SK-N-SH (cell line): ENCODE results near the gene GAGE10. TPM values are rescaled to one million over a fixed set of nuclear protein-coding genes. Genes with fewer than 3 reads are reported as not detected.

ENCODE experiments used
- CTCF ChIA-PET: fragments of 300-600, 350-600 bp; formaldehyde crosslinking; extraction: SDS; loops from one replicate; lab custom pipeline; 2021; lab: Yijun Ruan, JAX
- POLR2A ChIA-PET: fragments of 350-600 bp; sonication (Branson Sonifier 250); formaldehyde crosslinking; extraction: SDS; loops from one replicate; lab custom pipeline; 2020; ENCODE audit warnings: antibody characterized with exemption, inconsistent platforms; lab: Yijun Ruan, JAX
- DNase-seq: peaks from one replicate; pipeline ENCODE4 v3.0.0; 2012
- H2AFZ ChIP-seq: fragments of 200-600 bp; sonication (generic); 2 replicates; pipeline ENCODE4 v1.8.1; 2016; ENCODE audit warnings: antibody characterized with exemption, mild to moderate bottlenecking, low read depth
- H3F3A ChIP-seq: fragments of 200-600 bp; sonication (generic); replicated peaks from 2 replicates; pipeline ENCODE3; 2016; ENCODE audit warnings: antibody characterized with exemption, mild to moderate bottlenecking; ENCODE audit not compliant: insufficient read depth
- H3K27ac ChIP-seq, 2 experiments: fragments of 200-500 bp in 1 of 2; fragments of 200-600 bp in 1 of 2; sonication (Bioruptor generic) in 1 of 2; sonication (generic), shearing (Covaris generic) in 1 of 2; 2 replicates each; pipeline versions ENCODE4 v1.5.1 to v1.6.1; 2014 to 2016; ENCODE audit warnings: low read depth in 2 of 2, inconsistent platforms in 1 of 2, low read length in 1 of 2, mild to moderate bottlenecking in 1 of 2, mixed read lengths in 1 of 2
- H3K27me3 ChIP-seq: fragments of 200-600 bp; sonication (generic), shearing (Covaris generic); 2 replicates; pipeline ENCODE4 v1.6.1; 2016; ENCODE audit warnings: mixed run types; ENCODE audit not compliant: insufficient read depth
- H3K36me3 ChIP-seq, 2 experiments: fragments of 200-500 bp in 1 of 2; fragments of 200-600 bp in 1 of 2; sonication (Bioruptor generic) in 1 of 2; sonication (generic) in 1 of 2; replicated peaks in 1 of 2; 2 replicates each; pipeline versions ENCODE3 to v1.5.1; 2014 to 2016; ENCODE audit warnings: low read length in 1 of 2, mild to moderate bottlenecking in 1 of 2; ENCODE audit not compliant: insufficient read depth in 2 of 2, control insufficient read depth in 1 of 2
- H3K4me1 ChIP-seq, 2 experiments: fragments of 200-500 bp in 1 of 2; fragments of 200-600 bp in 1 of 2; sonication (Bioruptor generic) in 1 of 2; sonication (generic), shearing (Covaris generic) in 1 of 2; 2 replicates each; pipeline versions ENCODE4 v1.5.1 to v1.6.1; 2014 to 2016; ENCODE audit warnings: low read depth in 1 of 2, low read length in 1 of 2, mixed run types in 1 of 2; ENCODE audit not compliant: insufficient read depth in 2 of 2, control insufficient read depth in 1 of 2
- H3K4me2 ChIP-seq: fragments of 200-600 bp; sonication (generic), shearing (Covaris generic); 2 replicates; pipeline ENCODE4 v1.6.1; 2017; ENCODE audit warnings: mixed run types
- H3K4me3 ChIP-seq, 2 experiments: fragments of 200-500 bp in 1 of 2; fragments of 200-600 bp in 1 of 2; sonication (Bioruptor generic) in 1 of 2; sonication (generic), shearing (Covaris generic) in 1 of 2; 2 replicates each; pipeline versions ENCODE4 v1.5.1 to v1.8.1; 2014 to 2016; ENCODE audit warnings: low read depth in 2 of 2, inconsistent platforms in 1 of 2, low read length in 1 of 2, mild to moderate bottlenecking in 1 of 2, mixed read lengths in 1 of 2, moderate library complexity in 1 of 2
- H3K79me2 ChIP-seq: fragments of 200-600 bp; sonication (generic); 2 replicates; pipeline ENCODE4 v1.8.1; 2017; ENCODE audit warnings: mild to moderate bottlenecking; ENCODE audit not compliant: insufficient read depth
- H3K9ac ChIP-seq: fragments of 200-600 bp; sonication (generic); 2 replicates; pipeline ENCODE4 v1.6.1; 2017; ENCODE audit warnings: mixed run types
- H3K9me2 ChIP-seq: fragments of 200-600 bp; sonication (generic); 2 replicates; pipeline ENCODE4 v1.6.1; 2017; ENCODE audit warnings: mixed run types
- H3K9me3 ChIP-seq: fragments of 200-600 bp; sonication (generic); 2 replicates; pipeline ENCODE4 v1.6.1; 2017; ENCODE audit warnings: mixed run types, mild to moderate bottlenecking, moderate library complexity
- H4K20me1 ChIP-seq: fragments of 200-600 bp; sonication (generic); 2 replicates; pipeline ENCODE4 v1.6.1; 2017; ENCODE audit warnings: mild to moderate bottlenecking, mixed run types; ENCODE audit not compliant: insufficient read depth
- FOSL2 ChIP-seq: IDR thresholded peaks from 2 replicates; pipeline ENCODE4 v1.4.0; 2012; ENCODE audit warnings: low read depth, mild to moderate bottlenecking, moderate library complexity, borderline replicate concordance
- GATA2 ChIP-seq: sonication (generic); formaldehyde crosslinking; IDR thresholded peaks from 2 replicates; pipeline ENCODE4 v1.5.0; 2020; ENCODE audit warnings: mild to moderate bottlenecking, missing genetic modification reagents
- NFIC ChIP-seq: IDR thresholded peaks from 2 replicates; pipeline ENCODE4 v1.4.0; 2012; ENCODE audit warnings: borderline replicate concordance
- PBX3 ChIP-seq: IDR thresholded peaks from 2 replicates; pipeline ENCODE4; 2012
- RAD21 ChIP-seq: IDR thresholded peaks from 2 replicates; pipeline ENCODE4 v1.6.1; 2012; ENCODE audit warnings: mild to moderate bottlenecking, low read length
- RCOR1 ChIP-seq: fragments of 150-350 bp; IDR thresholded peaks from 2 replicates; pipeline ENCODE4 v1.6.1; 2017; ENCODE audit warnings: antibody characterized with exemption, low read length
- REST ChIP-seq: IDR thresholded peaks from 2 replicates; pipeline ENCODE4 v1.6.1; 2012; ENCODE audit warnings: mild to moderate bottlenecking, low read depth, low read length, moderate library complexity
- RFX5 ChIP-seq: IDR thresholded peaks from 2 replicates; pipeline ENCODE4 v1.6.1; 2012; ENCODE audit warnings: mild to moderate bottlenecking, improper control_type of control experiment, low read length
- RXRA ChIP-seq: IDR thresholded peaks from 2 replicates; pipeline ENCODE4 v1.4.0; 2012; ENCODE audit warnings: low read depth, mild to moderate bottlenecking, borderline replicate concordance
- SIN3A ChIP-seq: IDR thresholded peaks from 2 replicates; pipeline ENCODE4 v1.6.1; 2012; ENCODE audit warnings: low read depth, mild to moderate bottlenecking, low read length, moderate library complexity, borderline replicate concordance
- TCF12 ChIP-seq: IDR thresholded peaks from 2 replicates; pipeline ENCODE4 v1.4.0; 2012
- TEAD4 ChIP-seq: IDR thresholded peaks from 2 replicates; pipeline ENCODE4 v1.4.0; 2012; ENCODE audit warnings: mild to moderate bottlenecking, borderline replicate concordance; ENCODE audit not compliant: insufficient read depth
- USF1 ChIP-seq: IDR thresholded peaks from 2 replicates; pipeline ENCODE4 v1.4.0; 2012; ENCODE audit warnings: low read depth, borderline replicate concordance
- USF2 ChIP-seq: fragments of 150-350 bp; IDR thresholded peaks from 2 replicates; pipeline ENCODE4 v1.6.1; 2017; ENCODE audit warnings: antibody characterized with exemption, low read length, low read depth, borderline replicate concordance
- WGBS: methylation state at CpG from one replicate; pipeline ENCODE4 v1.1.6; 2017; ENCODE audit warnings: low lambda C conversion rate; 5-methylcytosine and 5-hydroxymethylcytosine counted together
- polyA plus RNA-seq, 3 experiments: library from polyadenylated mRNA; depleted of rRNA; stranded (reverse); fragments of >200 nt; gene quantifications; 2 replicates each; pipeline ENCODE4 v1.2.3, GENCODE V29; 2012

The GAGE10 gene
- polyA plus RNA-seq, 1 of the 3 experiments (the other 2 are of a cell fraction) = not detected

- H3K9ac ChIP-seq = no peak overlapping the region
- TF ChIP-seq RFX5 (no peak), REST (no peak), GATA2 (no peak), FOSL2 (no peak), PBX3 (no peak), TCF12 (no peak), USF2 (no peak), SIN3A (no peak), NFIC (no peak), TEAD4 (no peak), USF1 (no peak), RCOR1 (no peak), RXRA (no peak), RAD21 (no peak)
- TF ChIP-seq, all 33 proteins: peak for 0
- Histone ChIP-seq H3F3A (no peaks in the 10 kb centered on the region), H3K4me1 (peaks cover 0 to 23% of the 10 kb centered on the region in 2 experiments; a peak in 1 of 4 replicates), H4K20me1 (peaks cover 12% of the 10 kb centered on the region; the same call in 1 of the 2 replicates), H3K27ac (no peak overlapping the region), H3K9me2 (no peaks in the 10 kb centered on the region), H3K9me3 (no peaks in the 10 kb centered on the region), H3K27me3 (no peaks in the 10 kb centered on the region; the same call in 1 of the 2 replicates), H3K4me3 (peak overlapping the region in 1 of 2 experiments; percentile 65; a peak in 1 of 4 replicates), H3K79me2 (peaks cover 24% of the 10 kb centered on the region; the same call in 1 of the 2 replicates), H3K4me2 (peak overlapping the region; percentile 84; the same call in 1 of the 2 replicates), H3K36me3 (no peaks in the 10 kb centered on the region), H2AFZ (no peak overlapping the region)
- POLR2A ChIA-PET = no interaction called here
- DNase-seq = no peak
- CTCF ChIA-PET = interaction anchor here (0.7 kb wide), 1 partner anchor 789 kb away, joined by 3 read pairs; no protein-coding TSS in a partner anchor
- 46% methylated on average over 2 of the region's 2 CpGs for WGBS
These were observed 32.1 kb upstream of the GAGE10 start for GRCh38 chrX:49271341-49271740.
